ENCODE measurements around the gene DRD4.
"Not testable (repeated sequence)": the region's sequence is repeated elsewhere in the genome, so short reads cannot be mapped to it uniquely, and the experiment has no call there.

Gene DRD4

GRCh38 chr11:643849-644738 is 7.0 kb downstream of the DRD4 start:
- no peak for DNase-seq (ENCODE audit: low read depth)

- DNase-seq (ENCODE audit: low read depth), result no peak
Measured at GRCh38 chr11:645536-645935, 8.5 kb downstream of the DRD4 start.

GRCh38 chr11:646214-646613 is 9.1 kb downstream of the DRD4 start:
- no peak for DNase-seq (ENCODE audit: low read depth)

GRCh38 chr11:647672-648158 is 10.6 kb downstream of the DRD4 start:
- not testable (repeated sequence) for DNase-seq (ENCODE audit: low read depth)

GRCh38 chr11:650482-650881 is 13.4 kb downstream of the DRD4 start:
- DNase-seq (ENCODE audit: low read depth), result no peak

GRCh38 chr11:653136-653535 is 16.1 kb downstream of the DRD4 start:
- not testable (repeated sequence) for DNase-seq (ENCODE audit: low read depth)

GRCh38 chr11:653837-654236 is 16.8 kb downstream of the DRD4 start:
- DNase-seq (ENCODE audit: low read depth), result no peak

- not testable (repeated sequence) for DNase-seq (ENCODE audit: low read depth)
Measured at GRCh38 chr11:654444-654843, 17.4 kb downstream of the DRD4 start.

- DNase-seq (ENCODE audit: low read depth), result no peak
Measured at GRCh38 chr11:655036-655726, 18.1 kb downstream of the DRD4 start.

- DNase-seq (ENCODE audit: low read depth), result no peak
Measured at GRCh38 chr11:656426-656825, 19.4 kb downstream of the DRD4 start.

- no peak for DNase-seq (ENCODE audit: low read depth)
Measured at GRCh38 chr11:656866-657265, 19.8 kb downstream of the DRD4 start.

- DNase-seq (ENCODE audit: low read depth), result no peak
Measured at GRCh38 chr11:657691-658126, 20.6 kb downstream of the DRD4 start.

- DNase-seq (ENCODE audit: low read depth), result no peak
Measured at GRCh38 chr11:659532-660085, 22.5 kb downstream of the DRD4 start.

- DNase-seq (ENCODE audit: low read depth), result no peak
Measured at GRCh38 chr11:660281-660680, 23.2 kb downstream of the DRD4 start.

GRCh38 chr11:660681-661444 is 23.8 kb downstream of the DRD4 start:
- no peak for DNase-seq (ENCODE audit: low read depth)

GRCh38 chr11:662689-663274 is 25.7 kb downstream of the DRD4 start:
- peak; percentile 44 for DNase-seq (ENCODE audit: low read depth)

GRCh38 chr11:665062-665703 is 28.1 kb downstream of the DRD4 start:
- peak; percentile 9 for DNase-seq (ENCODE audit: low read depth)

- DNase-seq (ENCODE audit: low read depth), result peak; percentile 20
Measured at GRCh38 chr11:665704-666281, 28.7 kb downstream of the DRD4 start.

GRCh38 chr11:673866-674265 is 36.8 kb downstream of the DRD4 start:
- DNase-seq (ENCODE audit: low read depth), result no peak

- DNase-seq (ENCODE audit: low read depth), result no peak
Measured at GRCh38 chr11:674406-674805, 37.3 kb downstream of the DRD4 start.

- DNase-seq (ENCODE audit: low read depth), result no peak
Measured at GRCh38 chr11:678297-678696, 41.2 kb downstream of the DRD4 start.

Measured in fibroblast of the conjunctiva (primary cell).